Measurements from ENCODE around the gene FKTN.
A peak's percentile ranks its signal among the peaks of the same experiment; 100 is the strongest.

FKTN gene

DNA sequence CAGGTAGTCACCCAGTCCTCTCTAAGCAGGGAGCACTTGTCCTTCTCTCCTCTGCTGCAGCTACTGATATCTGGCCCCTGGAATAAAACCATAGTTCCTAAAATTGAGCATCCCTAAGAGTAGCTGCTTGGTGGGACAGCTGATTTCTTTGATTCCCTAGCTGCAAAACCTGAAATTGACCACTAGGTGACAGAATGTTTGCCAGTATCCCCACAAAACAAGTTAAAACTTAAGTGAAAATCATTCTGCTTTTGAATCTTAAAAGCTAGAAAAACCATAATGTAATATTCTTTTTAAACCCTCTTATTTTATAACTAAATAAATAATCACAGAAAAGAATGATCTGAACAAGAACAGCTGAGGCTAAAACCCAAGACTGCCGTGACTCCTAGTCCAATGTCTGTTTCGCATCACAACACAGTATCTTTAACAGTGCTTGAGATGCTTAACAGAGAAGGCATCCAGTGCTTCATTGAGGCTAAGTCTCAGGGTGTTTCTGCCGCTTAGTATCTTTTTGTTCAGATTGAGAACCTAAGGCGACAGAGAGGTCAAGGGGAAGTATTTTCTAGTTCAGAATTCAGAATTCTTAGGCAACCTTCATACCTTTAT is 80.0 kb downstream of the FKTN start:
- H3K4me3 ChIP-seq (ENCODE audit: low read length) = no peak overlapping the region
- H3K9ac ChIP-seq (ENCODE audit: low read length) = no peak overlapping the region
- H3K27me3 ChIP-seq (ENCODE audit: control insufficient read depth, insufficient read depth, low read length) = no peaks in the 10 kb centered on the region
- no peaks in the 10 kb centered on the region for H3K9me3 ChIP-seq (ENCODE audit: control insufficient read depth, low read depth, low read length)
- no peaks in the 10 kb centered on the region for H3K36me3 ChIP-seq (ENCODE audit: control insufficient read depth, low read depth, low read length)
- no peak overlapping the region for H3K27ac ChIP-seq (ENCODE audit: low read length)
- no peaks in the 10 kb centered on the region for H3K4me1 ChIP-seq (ENCODE audit: control insufficient read depth, low read depth, low read length)

DNA sequence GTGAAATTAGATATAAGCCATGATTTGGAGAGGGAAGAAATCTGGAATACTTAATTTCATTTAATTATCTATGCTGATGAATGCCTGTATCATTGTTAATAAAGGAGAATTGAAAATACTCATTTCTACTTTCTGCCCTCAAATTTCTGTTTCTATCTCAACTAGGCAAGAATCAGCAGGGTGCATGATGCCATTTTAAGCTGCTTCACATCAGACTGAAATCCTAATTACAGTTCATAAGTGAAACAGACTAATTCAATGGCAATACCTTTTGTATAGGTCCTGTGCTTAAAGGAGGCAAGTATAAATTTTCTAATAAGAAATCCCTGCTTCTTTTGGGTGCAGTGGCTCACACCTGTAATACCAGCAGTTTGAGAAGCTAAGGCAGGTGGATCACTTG is 82.0 kb downstream of the FKTN start:
- no peaks in the 10 kb centered on the region for H3K4me1 ChIP-seq (ENCODE audit: control insufficient read depth, low read depth, low read length)
- no peak overlapping the region for H3K27ac ChIP-seq (ENCODE audit: low read length)
- H3K36me3 ChIP-seq (ENCODE audit: control insufficient read depth, low read depth, low read length) = no peaks in the 10 kb centered on the region
- no peak overlapping the region for H3K9ac ChIP-seq (ENCODE audit: low read length)
- H3K27me3 ChIP-seq (ENCODE audit: control insufficient read depth, insufficient read depth, low read length) = no peaks in the 10 kb centered on the region
- no peak overlapping the region for H3K4me3 ChIP-seq (ENCODE audit: low read length)
- H3K9me3 ChIP-seq (ENCODE audit: control insufficient read depth, low read depth, low read length) = no peaks in the 10 kb centered on the region

DNA sequence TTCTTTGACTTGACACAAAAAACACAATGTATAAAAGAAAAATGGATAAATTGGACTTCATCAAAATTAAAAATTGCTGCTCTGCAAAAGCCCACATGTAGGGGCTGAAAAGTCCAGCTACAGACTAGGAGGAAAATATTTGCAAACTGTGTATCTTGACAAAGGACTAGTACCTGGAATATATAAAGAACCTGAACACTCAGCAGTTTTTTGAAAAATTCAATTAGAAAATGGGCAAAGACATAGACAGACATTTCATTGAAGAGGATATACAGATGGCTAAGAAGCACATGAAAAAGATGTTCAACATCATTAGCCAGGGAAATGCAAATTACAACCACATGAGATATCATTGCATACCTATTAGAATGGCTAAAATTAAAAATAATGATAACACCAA is 85.9 kb downstream of the FKTN start:
- no peaks in the 10 kb centered on the region for H3K36me3 ChIP-seq (ENCODE audit: control insufficient read depth, low read depth, low read length)
- no peak overlapping the region for H3K27ac ChIP-seq (ENCODE audit: low read length)
- H3K9me3 ChIP-seq (ENCODE audit: control insufficient read depth, low read depth, low read length) = no peaks in the 10 kb centered on the region
- peaks cover 16% of the 10 kb centered on the region for H3K4me1 ChIP-seq (ENCODE audit: control insufficient read depth, low read depth, low read length)
- no peak overlapping the region for H3K9ac ChIP-seq (ENCODE audit: low read length)
- H3K27me3 ChIP-seq (ENCODE audit: control insufficient read depth, insufficient read depth, low read length) = no peaks in the 10 kb centered on the region
- H3K4me3 ChIP-seq (ENCODE audit: low read length) = no peak overlapping the region

DNA sequence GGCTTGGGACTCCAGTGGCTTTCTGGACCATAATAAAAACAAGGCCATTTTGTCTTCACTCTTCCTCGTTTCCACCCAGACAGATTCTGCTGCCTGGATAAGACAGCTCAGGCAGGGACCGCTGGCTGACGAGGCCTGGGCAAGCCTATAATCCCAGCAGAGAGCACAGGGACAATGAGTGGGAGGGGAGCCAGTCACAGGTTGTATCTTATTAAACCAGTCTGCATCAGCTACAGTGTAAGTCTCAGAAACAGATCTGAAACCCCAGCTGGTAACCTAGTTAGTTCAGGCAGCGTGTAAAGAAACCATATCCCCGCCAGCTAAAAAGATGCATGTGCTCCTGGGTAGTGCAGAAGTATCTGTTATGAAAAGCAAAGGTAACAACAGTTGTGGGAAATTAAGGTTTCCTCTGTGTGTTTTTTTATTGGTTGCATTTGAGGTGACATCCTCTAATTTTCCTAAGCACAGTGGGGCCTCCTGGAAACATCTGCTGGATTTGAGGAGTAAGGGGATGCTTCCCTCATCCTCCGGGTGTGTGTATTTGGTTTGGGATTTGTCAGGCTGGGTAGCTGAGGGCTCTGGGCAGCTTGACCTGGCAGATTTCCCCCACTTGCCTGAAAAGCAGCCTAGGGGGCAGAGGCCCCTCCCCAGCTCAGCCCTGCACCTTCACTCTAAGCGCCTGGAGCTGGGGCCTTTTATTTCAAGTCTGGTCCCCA is 89.1 kb downstream of the FKTN start:
- no peaks in the 10 kb centered on the region for H3K9me3 ChIP-seq (ENCODE audit: control insufficient read depth, low read depth, low read length)
- H3K9ac ChIP-seq (ENCODE audit: low read length) = no peak overlapping the region
- H3K36me3 ChIP-seq (ENCODE audit: control insufficient read depth, low read depth, low read length) = no peaks in the 10 kb centered on the region
- peaks cover 24% of the 10 kb centered on the region for H3K4me1 ChIP-seq (ENCODE audit: control insufficient read depth, low read depth, low read length)
- no peaks in the 10 kb centered on the region for H3K27me3 ChIP-seq (ENCODE audit: control insufficient read depth, insufficient read depth, low read length)
- H3K4me3 ChIP-seq (ENCODE audit: low read length) = no peak overlapping the region
- no peak overlapping the region for H3K27ac ChIP-seq (ENCODE audit: low read length)

DNA sequence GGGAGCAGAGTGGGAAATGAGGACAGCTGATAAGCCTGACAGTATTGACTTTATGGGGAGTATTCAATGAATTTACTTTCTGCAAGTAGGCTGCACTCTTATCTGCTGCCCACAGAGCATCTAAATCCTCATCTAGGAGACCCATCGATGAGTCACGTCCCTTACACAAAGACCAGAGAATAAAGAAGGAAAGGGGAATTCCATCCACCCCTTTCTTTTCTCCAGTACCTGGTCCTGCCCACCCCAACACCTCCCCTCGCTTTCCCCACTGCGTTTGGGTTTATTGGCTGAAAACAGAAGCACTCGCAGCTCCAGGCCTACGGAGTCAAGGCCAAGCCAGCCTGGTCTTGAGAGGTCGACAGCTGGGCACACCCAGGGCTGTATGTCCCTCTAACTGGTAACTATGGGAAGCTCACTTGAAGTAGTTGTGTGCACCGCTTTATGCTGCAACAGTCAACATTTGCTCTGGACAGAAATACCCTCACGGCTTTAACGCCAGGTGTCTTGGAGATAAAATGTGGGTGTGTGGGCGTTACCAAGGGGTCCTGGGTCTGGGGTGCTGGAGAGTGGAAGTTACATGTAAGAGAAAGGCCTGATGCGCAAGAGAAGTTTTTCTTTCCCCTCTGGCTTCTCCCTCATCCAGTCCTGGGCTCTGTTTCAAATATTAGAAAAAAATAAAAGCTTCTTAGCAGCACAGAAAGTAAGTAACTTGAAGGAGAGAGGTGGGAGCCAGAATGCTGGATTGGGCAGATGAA is 89.8 kb downstream of the FKTN start:
- Histone ChIP-seq H3K4me1 (ENCODE audit: control insufficient read depth, low read depth, low read length) (peaks cover 25% of the 10 kb centered on the region), H3K9me3 (ENCODE audit: control insufficient read depth, low read depth, low read length) (no peaks in the 10 kb centered on the region), H3K9ac (ENCODE audit: low read length) (no peak overlapping the region), H3K27me3 (ENCODE audit: control insufficient read depth, insufficient read depth, low read length) (no peaks in the 10 kb centered on the region), H3K36me3 (ENCODE audit: control insufficient read depth, low read depth, low read length) (no peaks in the 10 kb centered on the region), H3K27ac (ENCODE audit: low read length) (peak overlapping the region; percentile 31), H3K4me3 (ENCODE audit: low read length) (no peak overlapping the region)

DNA sequence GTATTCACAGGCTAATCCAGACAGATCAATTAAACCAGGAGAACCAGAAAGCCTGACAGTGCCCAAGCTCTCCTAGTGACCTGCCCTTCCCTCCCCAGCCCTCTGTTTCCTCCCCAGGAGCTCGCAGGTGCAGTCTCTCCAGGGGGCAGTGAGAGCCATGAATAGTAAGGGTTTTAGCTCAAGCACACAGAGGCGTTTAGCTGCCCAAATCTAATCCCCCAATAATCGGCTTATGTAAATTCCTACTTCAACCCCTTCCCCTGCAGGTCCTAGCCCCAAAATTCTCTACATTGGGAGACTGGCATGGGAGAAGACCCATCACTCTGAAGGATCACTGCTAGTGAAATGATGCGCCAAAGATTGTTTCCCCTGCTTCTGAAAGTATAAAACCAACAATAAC is 93.9 kb downstream of the FKTN start:
- H3K27ac ChIP-seq (ENCODE audit: low read length) = no peak overlapping the region
- no peaks in the 10 kb centered on the region for H3K36me3 ChIP-seq (ENCODE audit: control insufficient read depth, low read depth, low read length)
- no peaks in the 10 kb centered on the region for H3K9me3 ChIP-seq (ENCODE audit: control insufficient read depth, low read depth, low read length)
- peaks cover 19% of the 10 kb centered on the region for H3K4me1 ChIP-seq (ENCODE audit: control insufficient read depth, low read depth, low read length)
- H3K4me3 ChIP-seq (ENCODE audit: low read length) = no peak overlapping the region
- no peak overlapping the region for H3K9ac ChIP-seq (ENCODE audit: low read length)
- peaks cover 20% of the 10 kb centered on the region for H3K27me3 ChIP-seq (ENCODE audit: control insufficient read depth, insufficient read depth, low read length)

DNA sequence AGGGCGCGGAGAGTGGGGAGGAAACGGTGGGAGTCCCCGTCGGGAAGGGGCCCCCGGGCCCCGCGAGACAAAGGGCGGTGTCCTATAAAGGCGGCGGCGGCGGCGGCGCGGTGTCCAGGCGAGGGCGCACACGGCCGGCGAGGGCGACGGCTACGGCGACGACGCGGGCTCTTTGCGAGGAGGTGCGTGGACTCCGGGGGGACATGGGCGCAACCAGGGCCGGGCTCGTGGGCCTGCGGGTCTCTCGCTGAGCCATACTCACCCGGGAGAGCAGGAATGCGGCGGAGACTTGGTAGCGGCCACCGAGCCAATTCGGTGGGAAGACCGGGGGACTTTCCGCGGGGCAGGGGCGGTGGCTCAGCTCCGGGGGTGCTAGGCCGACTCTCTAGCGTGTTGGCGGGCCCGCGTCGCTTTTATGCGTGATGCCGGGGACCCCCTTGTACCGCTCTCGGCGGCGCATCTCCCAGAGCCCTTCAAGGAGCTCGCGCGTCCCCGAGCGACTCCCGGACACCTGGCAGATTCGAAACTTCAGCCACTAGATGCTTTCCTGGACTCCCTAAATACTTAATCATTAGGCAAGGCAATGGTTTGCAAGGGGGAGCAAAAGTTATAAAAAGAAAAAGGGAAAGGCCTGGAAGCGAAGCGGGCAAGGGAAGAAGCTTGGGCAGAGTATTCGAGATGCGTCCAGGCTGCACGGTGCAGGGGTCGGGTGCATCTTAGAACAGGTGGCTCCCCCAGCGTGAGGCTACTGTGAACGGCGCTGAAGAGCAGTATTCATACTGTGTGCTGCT is 98.4 kb downstream of the FKTN start:
- Histone ChIP-seq H3K4me3 (ENCODE audit: low read length) (peak overlapping the region; percentile 66), H3K27me3 (ENCODE audit: control insufficient read depth, insufficient read depth, low read length) (peaks cover 42% of the 10 kb centered on the region), H3K9ac (ENCODE audit: low read length) (peak overlapping the region; percentile 30), H3K27ac (ENCODE audit: low read length) (no peak overlapping the region), H3K9me3 (ENCODE audit: control insufficient read depth, low read depth, low read length) (no peaks in the 10 kb centered on the region), H3K36me3 (ENCODE audit: control insufficient read depth, low read depth, low read length) (no peaks in the 10 kb centered on the region), H3K4me1 (ENCODE audit: control insufficient read depth, low read depth, low read length) (peaks cover 7% of the 10 kb centered on the region)

DNA sequence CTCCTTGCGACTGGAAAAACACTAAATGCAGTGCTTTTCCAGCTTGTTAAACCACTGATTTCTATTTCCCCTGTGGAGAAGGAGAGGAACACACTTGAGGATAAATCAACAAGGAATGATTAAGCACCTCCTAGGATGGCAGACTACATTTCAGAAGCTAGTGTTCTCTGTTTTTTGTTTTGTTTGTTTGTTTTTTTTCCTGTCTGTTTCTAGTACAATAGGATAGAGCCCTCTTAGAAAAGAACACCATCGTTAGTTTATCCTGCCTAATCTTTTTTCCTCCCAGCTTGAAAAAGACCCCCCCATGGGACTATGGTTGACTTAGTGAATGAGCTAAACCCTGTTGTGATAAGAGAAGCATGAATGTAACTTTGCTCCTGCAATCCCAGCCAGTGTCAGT is 100.4 kb downstream of the FKTN start:
- H3K4me3 ChIP-seq (ENCODE audit: low read length) = no peak overlapping the region
- H3K27me3 ChIP-seq (ENCODE audit: control insufficient read depth, insufficient read depth, low read length) = peaks cover 42% of the 10 kb centered on the region
- H3K36me3 ChIP-seq (ENCODE audit: control insufficient read depth, low read depth, low read length) = no peaks in the 10 kb centered on the region
- no peak overlapping the region for H3K27ac ChIP-seq (ENCODE audit: low read length)
- H3K9me3 ChIP-seq (ENCODE audit: control insufficient read depth, low read depth, low read length) = no peaks in the 10 kb centered on the region
- H3K9ac ChIP-seq (ENCODE audit: low read length) = no peak overlapping the region
- no peaks in the 10 kb centered on the region for H3K4me1 ChIP-seq (ENCODE audit: control insufficient read depth, low read depth, low read length)

DNA sequence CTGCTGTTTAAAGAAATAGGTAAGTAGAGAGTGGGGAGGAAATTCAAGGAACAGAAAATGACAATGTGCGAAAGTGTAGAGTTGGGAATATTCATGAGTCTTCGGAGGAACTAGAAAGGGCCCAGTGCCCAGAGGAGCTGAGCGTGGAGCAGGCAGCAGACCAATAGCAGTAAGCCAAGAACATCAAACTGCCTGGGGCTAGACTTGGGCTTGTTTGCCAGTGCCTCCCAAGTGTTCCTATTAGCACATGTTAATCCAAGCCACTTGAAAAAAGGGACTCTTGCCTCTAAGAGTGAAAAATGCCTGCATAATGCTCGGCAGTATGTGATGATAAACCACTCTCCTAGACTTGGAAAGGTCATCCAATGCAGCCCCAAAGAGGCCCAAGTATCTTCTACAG is 103.1 kb downstream of the FKTN start:
- Histone ChIP-seq H3K4me1 (ENCODE audit: control insufficient read depth, low read depth, low read length) (no peaks in the 10 kb centered on the region), H3K9me3 (ENCODE audit: control insufficient read depth, low read depth, low read length) (no peaks in the 10 kb centered on the region), H3K4me3 (ENCODE audit: low read length) (no peak overlapping the region), H3K36me3 (ENCODE audit: control insufficient read depth, low read depth, low read length) (no peaks in the 10 kb centered on the region), H3K27me3 (ENCODE audit: control insufficient read depth, insufficient read depth, low read length) (peaks cover 30% of the 10 kb centered on the region), H3K27ac (ENCODE audit: low read length) (no peak overlapping the region), H3K9ac (ENCODE audit: low read length) (no peak overlapping the region)

DNA sequence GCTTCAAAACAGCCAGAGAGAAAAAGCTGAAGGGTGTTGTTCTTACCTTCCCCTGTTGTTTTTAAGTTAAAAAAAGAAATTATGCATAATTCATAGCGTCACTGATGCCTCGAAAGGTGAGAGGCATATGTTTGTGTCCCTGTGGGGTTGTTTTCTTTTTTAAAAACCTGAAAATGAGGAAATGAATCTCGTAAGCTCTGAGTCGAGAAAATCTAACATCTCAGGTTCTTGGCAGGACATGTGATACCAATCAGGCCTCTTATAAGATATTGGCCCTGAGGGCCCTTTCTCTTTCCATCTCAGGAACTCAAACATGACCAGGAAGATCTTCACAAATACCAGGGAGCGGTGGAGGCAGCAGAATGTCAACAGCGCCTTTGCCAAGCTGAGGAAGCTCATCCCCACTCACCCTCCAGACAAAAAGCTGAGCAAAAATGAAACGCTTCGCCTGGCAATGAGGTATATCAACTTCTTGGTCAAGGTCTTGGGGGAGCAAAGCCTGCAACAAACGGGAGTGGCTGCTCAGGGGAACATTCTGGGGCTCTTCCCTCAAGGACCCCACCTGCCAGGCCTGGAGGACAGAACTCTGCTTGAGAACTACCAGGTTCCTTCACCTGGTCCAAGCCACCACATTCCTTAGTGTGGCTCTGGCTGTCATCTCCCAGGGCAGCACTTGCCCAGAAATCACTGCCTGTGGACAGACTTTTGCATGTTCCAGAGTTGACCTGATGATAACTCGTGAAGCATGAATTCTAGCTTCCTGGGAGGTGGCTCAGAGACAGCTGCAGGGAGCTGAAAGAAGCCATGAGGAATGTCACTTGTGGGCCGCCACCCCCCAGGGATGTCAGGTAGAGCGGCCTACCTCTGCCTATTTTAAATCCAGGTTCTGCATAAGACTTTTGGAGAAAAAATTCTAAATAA is 104.5 kb downstream of the FKTN start, which contains the start of gene TAL2:
Gene TAL2 (plus strand): TSS at position 274 of the 921 bp plus-strand sequence. CDS start 40 bp downstream, at position 314.
- no peaks in the 10 kb centered on the region for H3K9me3 ChIP-seq (ENCODE audit: control insufficient read depth, low read depth, low read length)
- H3K36me3 ChIP-seq (ENCODE audit: control insufficient read depth, low read depth, low read length) = no peaks in the 10 kb centered on the region
- no peak within 1 kb of the TSS for H3K4me3 ChIP-seq (ENCODE audit: low read length)
- H3K9ac ChIP-seq (ENCODE audit: low read length) = no peak within 1 kb of the TSS
- peaks cover 15% of the 10 kb centered on the region for H3K27me3 ChIP-seq (ENCODE audit: control insufficient read depth, insufficient read depth, low read length)
- H3K4me1 ChIP-seq (ENCODE audit: control insufficient read depth, low read depth, low read length) = no peaks in the 10 kb centered on the region
- no peak within 1 kb of the TSS for H3K27ac ChIP-seq (ENCODE audit: low read length)

All from iPS-18a (cell line).